ENCODE results near the gene ARID1A. TPM values are rescaled to one million over a fixed set of nuclear protein-coding genes. Genes with fewer than 3 reads are reported as not detected.

The ARID1A gene
- total and polyA plus RNA-seq, 9 of the 15 experiments (the other 6 are each of a cell fraction or from before 2014, with no cell fraction given): 8.3 to 88.3 (median 22.5) TPM

GRCh38 chr1:26692793-26693490 lies 2.9 kb upstream of the ARID1A start (continued):
- TF ChIP-seq TGIF2 (CRISPR knock-in tag; IDR thresholded peaks at IDR 0.05) (no peak), SUPT5H (IDR thresholded peaks at IDR 0.05) (peak; percentile 37; the same call in 1 of the 2 replicates), ELK3 (CRISPR knock-in tag; IDR thresholded peaks at IDR 0.05) (no peak), RNF2 (IDR thresholded peaks at IDR 0.05) (peak; percentile 99), RBM14 (IDR thresholded peaks at IDR 0.05; ENCODE audit: borderline replicate concordance, insufficient read depth, low read depth, low read length) (no peak), PCBP2 (IDR thresholded peaks at IDR 0.05; ENCODE audit: low read depth, low read length, poor library complexity, severe bottlenecking) (no peak), CTBP1 (IDR thresholded peaks at IDR 0.05; ENCODE audit: borderline replicate concordance) (peak; percentile 93), MAFF (IDR thresholded peaks at IDR 0.05; ENCODE audit: low read length) (no peak), ZNF224 (CRISPR knock-in tag; IDR thresholded peaks at IDR 0.05) (0 out of 2 replicates have a peak, but pooled peaks have one; percentile 42), NONO (IDR thresholded peaks at IDR 0.05; ENCODE audit: low read depth in 2 of 2, low read length in 1 of 2) (peak in 1 of 2 experiments; percentile 58; a peak in 1 of 4 replicates), PYGO2 (tag; IDR thresholded peaks at IDR 0.05) (0 out of 2 replicates have a peak, but pooled peaks have one; percentile 18), ZNF431 (CRISPR knock-in tag; IDR thresholded peaks at IDR 0.05) (peak; percentile 39; the same call in 1 of the 2 replicates), CBX3 (IDR thresholded peaks at IDR 0.05; ENCODE audit: borderline replicate concordance in 1 of 2, low read length in 2 of 2) (peak in 1 of 2 experiments; percentile 96; a peak in 1 of 3 replicates), ZEB2 (IDR thresholded peaks at IDR 0.05) (no peak; the same call in 1 of the 2 replicates)
- TF ChIP-seq, protein P1, sequence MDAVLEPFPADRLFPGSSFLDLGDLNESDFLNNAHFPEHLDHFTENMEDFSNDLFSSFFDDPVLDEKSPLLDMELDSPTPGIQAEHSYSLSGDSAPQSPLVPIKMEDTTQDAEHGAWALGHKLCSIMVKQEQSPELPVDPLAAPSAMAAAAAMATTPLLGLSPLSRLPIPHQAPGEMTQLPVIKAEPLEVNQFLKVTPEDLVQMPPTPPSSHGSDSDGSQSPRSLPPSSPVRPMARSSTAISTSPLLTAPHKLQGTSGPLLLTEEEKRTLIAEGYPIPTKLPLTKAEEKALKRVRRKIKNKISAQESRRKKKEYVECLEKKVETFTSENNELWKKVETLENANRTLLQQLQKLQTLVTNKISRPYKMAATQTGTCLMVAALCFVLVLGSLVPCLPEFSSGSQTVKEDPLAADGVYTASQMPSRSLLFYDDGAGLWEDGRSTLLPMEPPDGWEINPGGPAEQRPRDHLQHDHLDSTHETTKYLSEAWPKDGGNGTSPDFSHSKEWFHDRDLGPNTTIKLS (IDR thresholded peaks at IDR 0.05; ENCODE audit: borderline replicate concordance, low read depth): peak; percentile 55; the same call in 1 of the 2 replicates

Measured in K562 (cell line).